Stimulated activated CD4-positive, alpha-beta T cell treated with anti-CD3 and anti-CD28 coated beads, Interleukin-2, amount 100 ng/mL, for 48 hours (primary cell): ENCODE measurements around the gene STK32B.
A peak's percentile ranks its signal among the peaks of the same experiment; 100 is the strongest.
"Not testable (repeated sequence)": the region's sequence is repeated elsewhere in the genome, so short reads cannot be mapped to it uniquely, and the experiment has no call there.

Experiments
- DNase-seq, 2 donors: peaks; one replicate each; pipeline ENCODE4 v3.0.0-alpha.2; 2020

The STK32B gene

GRCh38 chr4:5032813-5033212, 18.5 kb upstream of the STK32B start:
- DNase-seq = no peak

GRCh38 chr4:5033281-5033841, 17.9 kb upstream of the STK32B start:
- DNase-seq = no peak

- DNase-seq = no peak
Observed at GRCh38 chr4:5034206-5034605, 17.1 kb upstream of the STK32B start.

GRCh38 chr4:5036239-5036638, 15.0 kb upstream of the STK32B start:
- no peak for DNase-seq

- no peak for DNase-seq
Observed at GRCh38 chr4:5037553-5038551, 13.4 kb upstream of the STK32B start.

GRCh38 chr4:5039800-5040199, 11.5 kb upstream of the STK32B start:
- DNase-seq = no peak

GRCh38 chr4:5040856-5041620, 10.2 kb upstream of the STK32B start:
- no peak for DNase-seq

- DNase-seq = no peak
Observed at GRCh38 chr4:5041699-5042098, 9.6 kb upstream of the STK32B start.

- no peak for DNase-seq
Observed at GRCh38 chr4:5043579-5043978, 7.7 kb upstream of the STK32B start.

- no peak for DNase-seq
Observed at GRCh38 chr4:5044341-5044740, 6.9 kb upstream of the STK32B start.

- DNase-seq = no peak
Observed at GRCh38 chr4:5045097-5045496, 6.2 kb upstream of the STK32B start.

- no peak for DNase-seq
Observed at GRCh38 chr4:5048721-5049120, 2.6 kb upstream of the STK32B start.

GRCh38 chr4:5050520-5051277, 581 bp upstream of the STK32B start:
- DNase-seq = peak in 1 of 2 donors; percentile 9

GRCh38 chr4:5052204-5052702, 973 bp downstream of the STK32B start:
- DNase-seq = no peak

- no peak for DNase-seq
Observed at GRCh38 chr4:5052726-5053425, 1.6 kb downstream of the STK32B start.

GRCh38 chr4:5054532-5054931, 3.3 kb downstream of the STK32B start:
- DNase-seq = no peak

- DNase-seq = no peak
Observed at GRCh38 chr4:5055411-5055810, 4.1 kb downstream of the STK32B start.

GRCh38 chr4:5066101-5066500, 14.8 kb downstream of the STK32B start:
- no peak for DNase-seq

GRCh38 chr4:5066968-5067367, 15.7 kb downstream of the STK32B start:
- DNase-seq = not testable (repeated sequence)

GRCh38 chr4:5067908-5068307, 16.6 kb downstream of the STK32B start:
- DNase-seq = no peak

GRCh38 chr4:5069901-5070300, 18.6 kb downstream of the STK32B start:
- DNase-seq = no peak

GRCh38 chr4:5072948-5073347, 21.7 kb downstream of the STK32B start:
- no peak for DNase-seq
